Left lobe of liver (tissue), 2 donors: ENCODE results near the gene LETM1. TPM values are rescaled to one million over a fixed set of nuclear protein-coding genes. Genes with fewer than 3 reads are reported as not detected.

Experiments used
- ATAC-seq: fragments of 200-7000 bp; cut with Tn5 transposase; one replicate; pipeline ENCODE4 v1.9.1; 2020; ENCODE audit warnings: mild to moderate bottlenecking, moderate library complexity
- DNase-seq: peaks from one replicate; pipeline ENCODE4 v3.0.0-alpha.2; 2020; ENCODE audit warnings: low spot score
- total RNA-seq: library from RNA; stranded (reverse); gene quantifications from one replicate; pipeline ENCODE4 v1.2.1, GENCODE V29; 2021
- donor health status: DM: no; HTN: no; CAD: no; lungs with moderate emphysema.
- donor health status: DM: no; HTN: yes; CAD: no.

Gene LETM1
- total RNA-seq, 1 donor from 2014 or later = 28.1 TPM

GRCh38 chr4:1766106-1767060 is 89.6 kb downstream of the LETM1 start:
- ATAC-seq (peak; percentile 16), DNase-seq (no peak)

- peak; percentile 5 for ATAC-seq
- no peak for DNase-seq
Measured at GRCh38 chr4:1765409-1766072, 90.4 kb downstream of the LETM1 start.

- DNase-seq (no peak), ATAC-seq (no peak)
Measured at GRCh38 chr4:1764670-1765069, 91.3 kb downstream of the LETM1 start.

GRCh38 chr4:1763550-1764080 is 92.3 kb downstream of the LETM1 start:
- ATAC-seq (peak; percentile 50), DNase-seq (no peak)

GRCh38 chr4:1763070-1763549 is 92.8 kb downstream of the LETM1 start:
- no peak for ATAC-seq
- no peak for DNase-seq

GRCh38 chr4:1762264-1763010 is 93.5 kb downstream of the LETM1 start:
- ATAC-seq = no peak
- no peak for DNase-seq

Other genes with a start within 250 kb of the LETM1 start
- gene FAM53A, start 171.8 kb downstream of the LETM1 start, total RNA-seq = 2.2 TPM
- gene SLBP, start 143.8 kb downstream of the LETM1 start, total RNA-seq = 12.3 TPM
- gene TMEM129, start 134.8 kb downstream of the LETM1 start, total RNA-seq = 30.3 TPM
- gene TACC3, start 134.6 kb downstream of the LETM1 start, total RNA-seq = 4.5 TPM
- 48.5 TPM for gene FGFR3, start 62.9 kb downstream of the LETM1 start, total RNA-seq
- 13.5 TPM for gene NSD2, start 15.2 kb upstream of the LETM1 start, total RNA-seq
- 11.2 TPM for gene NELFA, start 152.8 kb upstream of the LETM1 start, total RNA-seq
- gene NAT8L, start 203.2 kb upstream of the LETM1 start, total RNA-seq = 0.05 TPM